ENCODE data around the gene RUFY4.
A peak's percentile ranks its signal among the peaks of the same experiment; 100 is the strongest.
"Not testable (repeated sequence)": the region's sequence is repeated elsewhere in the genome, so short reads cannot be mapped to it uniquely, and the experiment has no call there.

RUFY4 gene

GRCh38 chr2:218031261-218031660, 37.8 kb upstream of the RUFY4 start:
- DNase-seq (ENCODE audit: low read depth) = no peak

DNA sequence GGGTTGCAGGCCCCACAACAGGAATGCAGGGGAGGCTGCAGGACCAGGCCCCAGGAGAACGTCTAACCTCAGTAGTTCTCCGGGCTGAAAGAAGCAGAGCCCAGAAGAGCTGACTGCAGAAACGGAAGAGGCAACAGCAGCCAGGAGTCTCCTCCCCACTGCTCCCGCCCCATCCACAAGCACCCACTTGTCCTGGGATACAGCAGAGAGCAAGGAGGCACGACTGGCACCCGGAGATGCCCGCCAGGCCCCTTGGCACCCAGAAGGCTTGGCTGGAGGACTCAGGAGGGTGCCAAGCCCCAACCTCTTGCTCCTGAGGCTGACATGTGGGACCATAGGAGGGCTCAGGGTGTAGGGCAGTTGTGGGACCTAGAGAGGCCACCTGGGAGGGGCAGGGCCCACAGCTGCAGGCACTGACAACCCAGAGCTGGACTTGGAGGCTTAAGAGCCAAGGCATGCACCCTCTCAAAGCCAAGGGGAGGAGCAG, 37.2 kb upstream of the RUFY4 start:
- DNase-seq (ENCODE audit: low read depth) = no peak

DNA sequence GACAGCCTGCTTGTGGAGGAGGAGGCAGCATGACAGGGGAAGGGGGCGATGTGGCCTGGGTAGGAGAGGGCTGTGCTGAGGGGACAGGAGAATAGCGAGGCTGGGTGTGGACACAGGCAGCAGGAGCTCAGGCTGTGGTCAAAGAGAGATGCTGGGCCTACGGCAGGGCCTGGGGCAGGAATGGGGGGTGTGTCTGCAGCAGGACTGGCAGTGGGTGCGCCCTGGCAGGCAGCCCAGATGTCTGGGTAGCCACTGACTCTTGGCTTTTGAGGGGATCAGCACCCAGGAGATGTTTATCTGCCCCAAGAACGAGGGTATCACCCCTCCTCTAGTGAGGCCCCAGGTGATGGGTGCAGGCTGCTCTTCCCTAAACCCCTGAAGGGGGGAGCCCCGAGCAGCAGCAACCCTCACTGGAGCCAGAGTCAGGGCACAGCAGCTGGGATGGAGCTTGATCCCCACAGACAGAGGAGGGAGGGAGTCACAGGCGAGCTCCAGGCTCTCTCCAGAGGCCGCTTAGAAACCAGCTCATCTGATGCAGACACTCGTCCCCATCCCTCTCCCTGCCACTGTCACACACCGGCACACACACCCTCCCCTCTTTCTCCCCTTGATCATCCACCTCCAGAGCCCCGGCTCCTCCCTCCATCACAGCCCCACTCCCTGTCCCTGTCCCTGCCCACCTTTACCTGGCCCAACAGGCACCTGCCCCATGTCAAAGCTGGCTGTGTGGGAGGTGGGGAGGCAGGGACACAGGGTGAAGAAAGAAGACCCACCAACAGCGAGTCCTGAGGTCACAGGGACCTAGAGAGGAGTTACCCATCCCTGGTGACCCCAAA, 36.5 kb upstream of the RUFY4 start:
- no peak for DNase-seq (ENCODE audit: low read depth)

- DNase-seq (ENCODE audit: low read depth) = no peak
Measured at GRCh38 chr2:218033208-218033589, 35.9 kb upstream of the RUFY4 start.

DNA sequence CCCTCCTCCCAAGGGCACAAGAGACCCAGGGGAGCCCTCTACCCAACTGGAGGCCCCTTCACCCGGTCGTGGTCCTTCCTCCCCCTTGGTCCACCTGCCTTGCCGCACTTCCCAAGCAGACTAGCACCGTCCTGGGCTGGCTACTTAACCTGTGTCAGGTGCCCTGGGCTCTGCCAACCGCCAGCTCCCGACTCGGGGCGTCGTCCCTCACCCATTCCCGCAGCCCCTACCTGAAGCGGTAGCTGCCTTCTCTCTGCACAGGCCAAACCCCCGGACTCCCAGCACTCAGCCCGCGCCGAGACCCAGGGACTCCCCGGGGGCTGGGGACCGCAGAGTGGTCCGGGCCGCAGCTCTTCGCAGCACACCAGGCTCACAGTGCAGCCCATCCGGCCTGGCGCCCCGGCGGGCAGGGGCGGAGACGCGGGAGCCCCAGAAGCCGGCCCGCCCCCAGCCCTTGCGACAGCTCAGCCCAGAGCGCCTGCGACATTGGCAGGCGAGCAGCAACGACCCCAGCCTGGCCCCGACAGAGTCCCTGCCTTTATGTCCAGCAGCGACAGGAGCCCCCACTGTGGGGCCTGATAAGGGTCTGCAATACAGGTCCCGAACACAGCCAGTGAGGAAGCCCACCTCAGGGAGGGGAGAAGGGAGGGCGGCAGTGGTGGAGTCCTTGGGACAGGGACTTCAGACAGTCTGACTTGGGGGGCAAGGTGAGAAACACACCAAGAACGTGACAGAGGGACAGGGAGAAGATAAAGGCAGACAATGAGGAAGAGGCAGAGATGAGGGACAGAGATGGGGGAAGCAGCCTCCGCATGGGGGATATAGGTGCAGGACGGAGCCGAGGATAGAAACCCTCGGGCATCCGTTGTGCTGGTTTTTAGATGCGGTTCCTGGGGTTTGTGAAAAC, 35.2 kb upstream of the RUFY4 start:
- DNase-seq (ENCODE audit: low read depth) = no peak

GRCh38 chr2:218034497-218035213, 34.4 kb upstream of the RUFY4 start:
- peak; percentile 41 for DNase-seq (ENCODE audit: low read depth)

GRCh38 chr2:218035463-218036100, 33.5 kb upstream of the RUFY4 start:
- no peak for DNase-seq (ENCODE audit: low read depth)

- DNase-seq (ENCODE audit: low read depth) = no peak
Measured at GRCh38 chr2:218036371-218036770, 32.7 kb upstream of the RUFY4 start.

GRCh38 chr2:218039171-218039570, 29.9 kb upstream of the RUFY4 start:
- no peak for DNase-seq (ENCODE audit: low read depth)

DNA sequence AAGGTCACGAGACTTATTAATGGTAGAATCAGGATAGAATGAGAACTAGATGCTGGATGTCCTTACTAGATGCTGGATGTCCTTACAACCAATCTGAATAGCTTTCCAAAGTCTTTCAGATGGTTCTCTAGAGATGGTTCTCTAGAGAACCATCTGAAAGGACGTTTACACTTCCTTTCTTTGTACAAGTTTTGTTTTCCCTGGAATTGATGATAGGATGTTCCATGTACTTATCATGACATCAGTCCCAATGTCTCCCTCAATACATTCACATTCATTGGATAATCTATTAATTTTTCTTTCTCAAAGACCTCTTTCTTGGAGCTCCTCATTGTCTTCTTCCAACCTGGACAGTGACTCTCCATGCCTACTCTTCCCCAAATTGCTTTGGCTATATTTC, 28.2 kb upstream of the RUFY4 start:
- no peak for DNase-seq (ENCODE audit: low read depth)

GRCh38 chr2:218041302-218042168, 27.5 kb upstream of the RUFY4 start:
- no peak for DNase-seq (ENCODE audit: low read depth)

DNA sequence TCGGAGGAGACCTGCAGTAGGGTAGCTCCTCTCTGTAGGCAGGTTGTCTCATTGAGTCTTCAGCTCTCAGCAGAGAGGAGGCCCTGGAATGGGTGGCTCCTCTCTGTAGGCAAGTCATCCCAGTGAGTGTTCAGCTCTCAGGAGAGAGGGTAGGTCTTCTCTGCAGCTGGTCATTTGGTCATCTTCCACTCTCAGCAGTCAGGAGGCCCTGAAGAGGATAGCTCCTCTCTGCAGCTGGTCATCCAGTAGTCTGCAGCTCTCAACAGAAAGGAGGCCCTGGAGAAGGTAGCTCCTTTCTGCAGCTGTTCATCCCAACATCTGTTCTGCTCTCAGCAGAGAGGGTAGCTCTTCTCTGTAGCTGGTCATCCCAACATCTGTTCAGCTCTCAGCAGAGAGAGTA, 26.0 kb upstream of the RUFY4 start:
- DNase-seq (ENCODE audit: low read depth) = no peak

GRCh38 chr2:218043701-218044109, 25.3 kb upstream of the RUFY4 start:
- DNase-seq (ENCODE audit: low read depth) = no peak

DNA sequence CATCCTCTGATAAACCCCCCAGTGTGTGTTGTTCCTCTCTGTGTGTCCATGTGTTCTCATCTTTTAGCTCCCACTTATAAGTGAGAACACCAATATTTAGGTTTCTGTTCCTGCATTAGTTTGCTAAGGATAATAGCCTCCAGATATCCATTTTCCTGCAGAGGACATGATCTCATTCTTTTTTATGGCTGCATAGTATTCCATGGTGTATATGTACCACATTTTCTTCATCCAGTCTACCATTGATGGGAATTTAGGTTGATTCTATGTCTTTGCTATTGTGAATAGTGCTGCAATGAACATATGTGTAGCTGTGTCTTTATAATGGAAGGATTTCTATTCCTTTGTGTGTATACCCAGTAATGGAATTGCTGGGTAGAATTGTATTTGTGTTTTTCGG, 24.5 kb upstream of the RUFY4 start:
- DNase-seq (ENCODE audit: low read depth) = not testable (repeated sequence)

DNA sequence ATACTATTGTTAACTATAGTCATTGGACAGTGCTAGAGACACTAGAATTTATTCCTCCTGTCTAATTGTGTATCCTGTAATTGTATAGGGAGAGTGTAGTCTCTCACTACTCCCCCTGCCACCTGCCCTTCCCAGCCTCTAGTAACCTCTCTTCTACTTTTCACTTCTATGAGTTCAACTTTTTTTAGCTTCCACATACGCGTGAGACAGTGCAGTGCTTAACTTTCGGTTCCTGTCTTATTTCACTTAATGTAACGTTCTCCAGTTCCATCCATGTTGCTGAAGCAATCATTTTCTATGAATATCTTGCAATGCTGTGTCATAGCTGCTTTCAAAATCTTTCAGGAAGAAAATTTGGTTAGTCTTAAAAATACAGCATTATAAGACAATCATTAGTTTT, 22.8 kb upstream of the RUFY4 start:
- no peak for DNase-seq (ENCODE audit: low read depth)

- DNase-seq (ENCODE audit: low read depth) = no peak
Measured at GRCh38 chr2:218047536-218048225, 21.4 kb upstream of the RUFY4 start.

- no peak for DNase-seq (ENCODE audit: low read depth)
Measured at GRCh38 chr2:218051903-218052302, 17.1 kb upstream of the RUFY4 start.

DNA sequence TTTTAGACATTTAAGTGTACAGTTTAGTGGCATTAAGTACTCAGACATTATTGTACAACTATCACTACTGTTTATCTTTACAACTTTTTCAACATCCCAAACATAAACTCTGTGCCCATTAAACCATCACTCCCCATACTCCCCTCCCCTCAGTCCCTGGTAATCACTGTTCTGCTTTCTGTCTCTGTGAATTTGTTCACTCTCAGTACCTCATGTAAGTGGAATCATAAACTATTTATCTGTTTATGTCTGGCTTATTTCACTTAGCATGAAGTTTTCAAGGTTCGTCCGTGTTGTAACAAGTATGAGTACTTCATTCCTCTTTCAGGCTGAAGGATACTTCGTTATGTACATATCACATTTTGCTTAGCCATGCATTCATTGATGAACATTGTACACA, 9.8 kb upstream of the RUFY4 start:
- no peak for DNase-seq (ENCODE audit: low read depth)

DNA sequence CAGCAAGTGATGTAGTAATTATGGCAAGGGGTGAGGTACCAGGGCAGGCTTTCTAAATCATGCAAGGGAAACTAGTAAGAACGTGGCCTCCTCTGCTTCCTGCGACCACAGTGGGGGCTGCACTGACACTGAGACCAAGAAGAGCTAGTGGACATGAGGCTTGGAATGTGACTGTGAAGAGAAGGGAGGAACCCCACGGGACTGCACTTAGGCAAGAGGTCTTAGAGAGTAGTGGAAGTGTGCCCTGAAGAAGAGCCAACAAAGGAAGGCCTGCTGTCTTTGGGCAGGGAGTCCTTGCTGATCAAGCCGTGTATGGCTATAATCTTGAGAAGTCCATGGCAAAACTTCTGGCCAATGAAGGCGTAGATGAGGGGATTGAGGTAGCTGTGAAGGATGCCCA, 8.9 kb upstream of the RUFY4 start:
- DNase-seq (ENCODE audit: low read depth) = no peak

GRCh38 chr2:218060950-218061660, 7.9 kb upstream of the RUFY4 start:
- no peak for DNase-seq (ENCODE audit: low read depth)

Data from stimulated activated CD8-positive, alpha-beta memory T cell treated with anti-CD3 and anti-CD28 coated beads, Interleukin-15, amount 100 ng/mL, for 1 hour (primary cell).